NCI-H2171 (cell line): ENCODE data around the gene FBXO42.

ENCODE experiments used
- DNase-seq: peaks from one replicate; lab custom pipeline; 2025; lab: John Stamatoyannopoulos, UW

FBXO42 gene

DNA sequence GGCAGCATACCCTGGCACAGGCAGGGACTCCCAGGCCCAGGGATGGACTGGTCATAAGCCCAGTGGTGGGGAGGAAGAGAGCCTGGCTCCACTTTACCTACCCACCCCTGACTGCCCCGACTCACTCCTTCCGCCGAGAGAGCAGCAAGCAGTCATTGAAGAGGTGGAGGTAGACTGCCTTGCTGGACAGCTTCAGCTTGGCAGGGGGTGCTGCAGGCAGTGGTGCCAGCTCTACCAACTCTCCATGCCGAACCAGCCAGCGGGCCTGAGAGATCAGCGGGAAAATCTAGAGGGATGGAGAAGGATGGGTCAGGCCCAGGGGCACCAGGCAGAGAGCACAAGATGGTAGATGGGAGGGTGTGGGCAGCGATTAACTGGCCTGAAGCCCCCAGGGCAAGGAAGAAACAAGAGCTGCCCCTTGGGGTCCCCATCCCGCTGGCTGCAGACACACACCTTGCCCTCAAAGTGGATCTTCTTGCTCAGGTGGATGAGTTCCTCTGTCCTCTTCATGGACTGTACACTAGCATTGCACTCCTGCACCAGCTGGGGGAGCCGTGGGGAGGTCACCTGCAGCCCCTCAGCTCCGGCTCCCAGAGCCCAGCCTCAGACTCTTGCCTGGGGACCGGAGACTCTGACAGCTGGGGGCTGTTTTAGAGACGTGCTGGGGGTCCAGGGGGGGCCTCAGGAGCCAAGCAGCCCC lies 147.5 kb downstream of the FBXO42 start:
- no peak for DNase-seq

DNA sequence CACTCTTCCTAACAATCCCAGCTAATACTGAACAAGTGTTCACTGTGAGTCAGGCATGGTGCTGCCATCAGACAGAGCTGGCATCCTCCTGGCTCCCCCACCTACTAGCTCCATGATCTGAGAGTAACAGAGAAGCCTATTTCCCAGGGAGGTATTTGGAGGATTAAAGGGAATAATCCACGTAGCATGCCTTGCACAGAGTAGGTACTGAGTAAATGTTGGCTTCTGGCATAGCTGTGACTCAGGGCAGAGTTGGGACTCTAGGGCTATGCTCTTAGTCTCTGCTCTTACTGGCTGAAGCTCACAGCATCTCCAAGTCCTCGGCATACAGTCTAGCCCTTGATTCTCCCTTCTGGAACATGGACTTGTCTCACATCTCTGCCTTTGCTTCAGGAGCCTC lies 148.1 kb downstream of the FBXO42 start:
- DNase-seq = no peak

DNA sequence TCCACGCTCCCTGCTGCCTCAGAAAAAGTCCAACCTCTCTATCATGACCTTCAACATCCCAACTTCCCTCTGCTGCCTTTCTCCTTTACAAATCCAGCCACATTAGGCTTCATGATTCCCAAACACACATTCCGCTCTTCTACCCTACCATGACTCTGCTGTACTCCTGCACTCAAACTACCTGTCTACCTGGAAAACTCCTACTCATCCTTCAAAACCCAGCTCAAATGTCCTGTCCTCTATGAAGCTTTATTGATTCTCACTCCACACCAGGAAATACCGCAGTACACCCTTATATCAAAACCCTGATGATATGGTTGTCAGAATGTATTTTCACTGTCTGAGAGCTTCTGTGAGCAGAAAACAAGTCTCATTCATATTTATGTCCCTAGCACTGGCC lies 148.7 kb downstream of the FBXO42 start:
- no peak for DNase-seq

DNA sequence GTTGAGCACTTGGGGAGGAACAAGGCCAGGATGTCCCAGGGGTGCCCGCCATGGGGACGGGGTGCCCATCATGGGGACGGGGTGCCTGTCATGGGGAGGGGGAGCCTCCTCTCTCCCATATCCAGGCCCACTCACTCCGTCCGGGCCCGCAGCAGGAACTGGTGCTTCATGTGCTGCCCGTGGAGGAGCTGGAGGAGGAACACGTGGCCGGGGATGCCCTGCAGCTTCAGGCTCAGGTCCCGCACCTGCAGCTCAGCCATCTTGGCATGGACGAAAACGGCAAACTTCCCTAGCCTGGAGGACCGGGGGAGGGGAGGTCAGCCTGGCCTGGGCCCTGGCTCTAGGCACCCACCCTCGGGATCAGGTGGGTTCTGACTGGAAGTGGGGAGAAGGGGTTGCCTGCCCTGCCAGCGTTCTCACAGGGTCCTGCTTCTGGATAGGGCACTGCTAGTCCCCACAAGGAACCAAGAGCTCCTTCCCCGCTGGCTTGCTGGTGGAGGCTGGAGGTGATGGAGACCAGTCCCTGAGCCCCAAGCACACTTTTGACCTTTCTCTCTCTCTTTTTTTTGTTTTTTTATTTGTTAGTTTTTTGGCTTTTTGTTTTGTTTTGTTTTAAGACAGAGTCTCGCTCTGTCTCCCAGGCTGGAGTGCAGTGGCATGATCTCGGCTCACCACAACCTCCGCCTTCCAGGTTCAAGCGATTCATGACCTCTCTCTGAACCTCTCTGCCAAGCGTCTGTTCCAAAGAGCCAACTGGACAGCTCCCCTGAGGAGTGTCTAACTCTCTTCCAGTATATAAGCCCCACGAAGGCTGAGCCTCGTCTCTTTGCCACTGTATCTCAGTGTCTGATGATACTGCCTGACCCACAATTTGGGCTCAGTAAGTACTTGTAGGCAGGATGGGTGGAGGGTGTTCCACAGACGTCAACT lies 149.7 kb downstream of the FBXO42 start:
- no peak for DNase-seq

DNA sequence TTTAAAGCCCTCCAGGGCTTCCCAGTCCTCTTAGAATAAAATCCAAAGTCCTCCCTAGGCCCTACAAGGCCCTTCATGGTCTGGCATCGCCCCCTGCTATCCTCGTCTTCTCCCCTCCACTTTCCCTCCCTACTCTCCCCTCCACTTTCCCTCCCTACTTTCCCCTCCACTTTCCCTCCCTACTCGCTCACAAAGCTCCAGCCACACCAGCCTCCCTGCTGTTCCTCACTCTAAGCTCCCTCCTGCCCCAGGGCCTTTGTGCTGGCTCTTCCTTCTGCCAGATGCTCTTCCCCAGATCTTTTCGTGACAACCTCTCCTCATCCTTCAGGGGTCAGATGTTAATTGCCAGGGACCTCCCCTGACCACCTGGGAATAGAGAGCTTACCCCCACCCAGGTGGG lies 152.6 kb downstream of the FBXO42 start:
- DNase-seq = no peak

DNA sequence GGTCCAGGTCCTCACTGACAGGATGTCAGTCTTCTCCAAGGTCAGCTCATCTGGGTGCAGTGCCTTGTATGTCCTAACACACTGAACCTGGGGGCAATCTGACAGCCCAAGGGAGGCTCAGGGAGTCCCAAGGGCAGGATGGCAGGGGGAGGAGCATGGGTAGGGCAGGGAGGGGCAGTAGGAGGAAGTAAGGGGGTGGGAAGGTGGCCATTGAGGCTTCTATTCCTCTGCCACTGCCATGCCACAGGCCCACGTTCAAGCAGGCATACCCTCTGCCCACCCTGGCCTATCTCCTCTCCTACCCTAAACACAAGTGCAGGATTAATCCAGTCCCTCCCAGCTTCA lies 153.2 kb downstream of the FBXO42 start:
- DNase-seq = no peak

DNA sequence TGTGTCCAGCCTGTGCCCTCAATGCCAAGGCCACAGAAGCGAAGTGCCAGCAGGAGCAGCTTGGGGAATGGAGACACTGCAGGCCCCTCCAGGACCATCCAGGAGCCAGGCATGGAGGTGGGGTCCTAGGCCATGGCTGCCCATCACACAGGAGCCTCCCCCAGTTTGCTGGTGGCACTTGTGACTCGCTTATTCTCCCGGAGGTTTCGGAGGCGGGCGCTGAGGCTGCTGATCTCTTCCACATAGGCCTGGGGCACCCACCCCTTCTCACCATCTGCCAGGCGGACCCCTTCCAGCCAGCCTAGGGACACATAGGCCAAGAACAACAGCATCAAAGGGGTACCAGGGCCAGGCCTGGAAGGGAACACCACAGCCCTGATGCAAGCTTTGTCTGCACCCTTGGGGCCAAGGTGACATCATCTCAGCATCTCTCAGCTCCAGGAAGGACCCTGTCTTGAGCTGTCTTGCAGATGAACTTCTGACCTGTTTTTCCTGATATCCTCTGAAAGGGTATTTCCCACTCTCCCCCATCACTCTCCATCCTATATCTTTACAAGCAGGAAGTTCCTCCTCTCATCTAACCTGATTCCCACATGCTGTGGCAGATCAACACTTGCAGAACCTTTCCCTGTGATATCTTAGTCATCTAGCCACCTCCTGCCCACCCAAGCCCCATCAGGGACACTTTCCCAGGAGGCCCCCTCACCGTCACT lies 153.7 kb downstream of the FBXO42 start:
- no peak for DNase-seq

DNA sequence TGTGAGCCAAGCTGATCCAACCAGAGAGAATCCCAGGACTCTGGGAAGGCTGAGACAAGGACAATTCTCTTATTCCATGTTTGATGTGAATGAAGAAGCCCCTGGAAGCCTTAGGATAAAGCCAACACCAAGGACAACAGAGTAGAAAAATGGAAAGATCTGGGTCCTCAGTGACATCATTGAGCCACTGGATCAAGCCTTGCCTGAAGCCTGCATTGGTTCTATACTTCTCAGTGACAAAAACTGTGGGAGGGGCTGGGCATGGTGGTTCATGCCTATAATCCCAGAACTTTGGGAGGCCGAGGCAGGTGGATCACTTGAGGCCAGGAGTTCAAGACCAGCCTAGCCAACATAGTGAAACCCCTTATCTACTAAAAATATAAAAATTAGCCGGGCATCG lies 155.4 kb downstream of the FBXO42 start:
- no peak for DNase-seq
